ENCODE results near the gene LAMTOR2.

The LAMTOR2 gene

GRCh38 chr1:156100205-156100995 lies 45.8 kb downstream of the LAMTOR2 start:
- DNase-seq, result no peak

- no peak for DNase-seq
Observed at GRCh38 chr1:156101880-156102279, 47.3 kb downstream of the LAMTOR2 start.

- no peak for DNase-seq
Observed at GRCh38 chr1:156102633-156103511, 48.3 kb downstream of the LAMTOR2 start.

- peak; percentile 63 for DNase-seq
Observed at GRCh38 chr1:156103521-156103947, 49.0 kb downstream of the LAMTOR2 start.

GRCh38 chr1:156104065-156104810 lies 49.7 kb downstream of the LAMTOR2 start:
- DNase-seq, result peak; percentile 51

GRCh38 chr1:156104861-156105832 lies 50.6 kb downstream of the LAMTOR2 start:
- no peak for DNase-seq

- no peak for DNase-seq
Observed at GRCh38 chr1:156106624-156107488, 52.3 kb downstream of the LAMTOR2 start.

GRCh38 chr1:156108057-156108456 lies 53.5 kb downstream of the LAMTOR2 start:
- no peak for DNase-seq
